Measurements from ENCODE around the gene ARID5B.

The ARID5B gene

DNA sequence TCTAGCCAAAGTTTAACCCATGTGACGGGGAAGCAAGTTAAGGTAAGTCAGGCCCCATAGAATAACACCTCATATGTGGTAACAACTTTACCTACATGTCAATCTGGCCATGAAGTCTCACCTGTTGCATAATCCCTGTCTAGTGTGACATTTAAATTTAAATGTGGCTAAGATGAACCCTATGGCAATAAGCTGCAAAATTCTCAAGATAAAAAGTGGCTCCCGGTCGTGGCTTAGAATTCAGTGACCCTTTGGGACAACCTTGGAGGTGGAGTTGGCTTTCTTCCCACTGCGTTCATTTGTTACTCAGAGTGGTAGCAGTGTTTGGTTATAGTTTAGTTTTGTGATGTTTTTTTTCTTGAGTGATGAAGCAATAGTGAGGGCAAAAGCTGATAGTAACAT lies 90.6 kb downstream of the ARID5B start:
- DNase-seq: no peak

DNA sequence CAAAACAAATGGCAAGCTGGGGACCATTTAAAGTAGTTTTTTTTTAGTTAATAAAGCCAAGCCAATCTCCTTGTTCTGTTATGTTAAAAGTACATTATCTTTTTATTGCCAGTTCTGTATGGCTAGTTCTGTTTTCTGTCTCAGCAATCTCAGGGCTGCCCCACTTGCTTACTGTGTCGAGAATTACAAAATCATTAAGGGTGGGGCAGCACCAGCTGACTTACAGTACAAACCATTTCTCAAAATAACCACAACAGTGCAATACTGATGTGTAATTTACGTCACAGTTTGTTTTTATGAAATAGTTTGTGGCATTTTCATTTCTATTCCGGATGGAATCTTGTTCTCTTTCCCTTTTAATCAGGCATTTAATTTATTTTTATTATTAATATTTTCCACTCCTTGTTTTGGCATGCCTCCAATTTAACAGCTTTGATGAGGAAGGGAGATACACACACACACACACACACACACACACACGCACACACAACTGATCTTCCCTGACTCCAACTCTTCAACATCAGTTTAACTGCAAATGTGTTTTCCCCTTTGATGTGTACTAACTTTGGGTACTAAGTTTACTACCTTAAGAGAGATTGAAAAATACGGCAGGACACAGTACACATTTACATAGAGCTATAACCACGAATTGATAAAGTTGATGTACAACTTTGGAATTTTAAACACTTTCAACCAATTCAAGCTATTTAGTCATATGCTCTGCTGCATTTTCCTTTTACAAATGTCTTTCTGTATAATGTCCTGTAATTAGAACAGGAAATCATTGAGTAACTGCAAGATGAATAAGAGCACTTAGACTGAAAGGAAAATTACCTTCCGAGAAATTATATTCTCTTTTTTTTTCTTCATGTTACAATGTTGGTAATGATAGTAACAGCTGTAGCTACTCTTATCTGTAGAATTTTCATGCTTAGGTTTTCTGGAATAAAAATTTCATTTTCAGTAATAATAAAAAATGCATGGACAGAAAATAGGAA lies 91.5 kb downstream of the ARID5B start:
- peak; percentile 93 for DNase-seq

DNA sequence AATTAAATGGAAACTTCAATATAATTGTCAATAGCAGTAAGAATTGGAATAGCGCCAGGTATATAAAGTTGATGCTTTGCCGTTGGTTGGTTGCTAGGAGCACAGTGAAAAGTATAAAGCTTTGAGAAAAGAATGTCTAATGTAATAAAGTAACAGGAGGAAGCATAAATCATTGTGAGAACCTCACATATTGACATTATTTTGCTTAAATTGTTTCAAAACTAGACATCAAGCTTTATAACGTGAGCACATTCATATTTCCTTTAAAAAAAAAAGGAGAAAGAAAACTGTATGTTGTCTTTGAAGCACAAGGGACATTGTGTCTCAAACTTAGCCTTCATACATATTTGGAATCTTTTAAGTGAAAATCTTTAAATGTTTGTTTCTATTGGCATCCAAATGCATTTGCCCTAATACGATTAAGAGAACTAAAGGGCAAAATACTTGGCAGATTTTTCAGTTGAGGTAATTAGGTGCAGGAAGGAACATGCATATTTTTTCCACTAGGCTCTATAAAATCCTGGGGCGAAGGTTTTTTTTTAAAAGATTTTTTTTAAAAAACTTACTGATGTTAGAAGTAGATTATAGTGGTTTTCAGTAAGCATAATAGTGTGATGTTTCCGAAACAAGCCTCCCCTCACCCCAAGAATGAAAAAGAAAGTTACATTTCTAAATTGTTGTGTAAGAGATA lies 92.4 kb downstream of the ARID5B start:
- no peak for DNase-seq

DNA sequence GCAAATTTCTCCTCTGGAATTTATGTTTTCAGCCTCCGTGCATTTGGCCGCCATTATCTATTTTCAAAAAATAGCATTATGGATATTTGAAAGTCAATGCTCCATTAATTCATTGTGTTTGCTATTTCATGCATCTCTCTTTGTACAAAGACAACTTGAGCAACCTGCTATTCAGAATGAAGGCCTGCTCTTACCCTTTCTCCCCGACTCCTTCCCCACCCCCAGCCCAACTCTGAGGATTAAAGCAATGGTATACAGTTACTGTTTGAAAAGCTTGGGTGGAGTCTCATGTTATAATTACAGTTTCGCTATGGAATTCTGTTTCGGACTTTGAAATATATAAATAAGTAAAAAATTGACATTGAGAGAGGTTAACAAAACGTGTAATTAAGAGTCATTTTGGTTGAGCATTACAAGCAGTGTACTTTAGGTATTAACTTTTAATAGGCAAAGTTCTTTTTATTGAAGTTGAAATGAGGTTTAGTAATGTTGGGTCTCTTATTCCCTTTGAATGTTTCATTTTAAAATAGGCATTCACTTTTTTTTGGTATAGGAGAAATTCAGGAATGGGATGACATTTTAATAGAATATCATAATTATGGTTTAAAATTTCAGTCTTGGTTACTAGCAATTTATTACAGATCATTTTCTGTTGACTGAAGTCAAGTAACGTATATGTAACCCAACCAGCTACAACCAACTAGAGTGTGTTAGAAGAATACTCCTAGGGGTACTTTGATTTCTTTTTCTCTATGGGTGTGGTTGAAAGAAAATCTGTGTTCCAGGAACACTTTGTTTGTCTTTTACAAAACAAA lies 93.1 kb downstream of the ARID5B start:
- DNase-seq: no peak

DNA sequence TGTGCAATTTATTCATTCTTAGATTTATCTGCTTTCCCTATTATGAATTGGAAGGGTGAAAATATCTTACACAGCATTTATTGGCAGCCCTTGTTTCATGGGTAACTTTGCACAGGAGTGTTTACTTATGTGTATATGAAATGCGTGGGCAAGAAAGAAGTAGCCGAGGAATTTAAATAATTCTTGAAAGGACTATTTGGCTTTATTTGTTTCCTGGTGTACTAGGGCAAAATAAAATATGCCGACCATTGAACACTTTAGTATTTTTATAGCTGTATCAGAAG lies 93.7 kb downstream of the ARID5B start:
- no peak for DNase-seq

DNA sequence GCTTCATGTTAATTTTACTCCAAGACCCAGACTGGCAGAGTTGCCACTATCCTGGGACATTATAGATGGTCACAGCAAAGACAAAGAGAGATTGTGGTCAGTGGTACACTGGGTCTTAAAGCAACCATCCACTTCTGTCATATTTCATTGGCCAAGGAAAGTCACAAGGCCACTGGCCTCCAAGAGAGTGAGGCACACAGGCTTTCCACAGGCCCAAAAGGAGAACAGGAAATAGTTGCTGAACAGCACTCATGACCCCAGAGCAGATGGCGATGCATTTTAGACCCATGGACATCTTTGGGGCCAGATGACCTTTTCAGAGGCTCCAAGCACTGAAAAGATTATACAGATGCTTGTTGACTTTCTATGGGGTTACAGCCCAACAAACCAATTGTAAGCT lies 97.4 kb downstream of the ARID5B start:
- DNase-seq: no peak

DNA sequence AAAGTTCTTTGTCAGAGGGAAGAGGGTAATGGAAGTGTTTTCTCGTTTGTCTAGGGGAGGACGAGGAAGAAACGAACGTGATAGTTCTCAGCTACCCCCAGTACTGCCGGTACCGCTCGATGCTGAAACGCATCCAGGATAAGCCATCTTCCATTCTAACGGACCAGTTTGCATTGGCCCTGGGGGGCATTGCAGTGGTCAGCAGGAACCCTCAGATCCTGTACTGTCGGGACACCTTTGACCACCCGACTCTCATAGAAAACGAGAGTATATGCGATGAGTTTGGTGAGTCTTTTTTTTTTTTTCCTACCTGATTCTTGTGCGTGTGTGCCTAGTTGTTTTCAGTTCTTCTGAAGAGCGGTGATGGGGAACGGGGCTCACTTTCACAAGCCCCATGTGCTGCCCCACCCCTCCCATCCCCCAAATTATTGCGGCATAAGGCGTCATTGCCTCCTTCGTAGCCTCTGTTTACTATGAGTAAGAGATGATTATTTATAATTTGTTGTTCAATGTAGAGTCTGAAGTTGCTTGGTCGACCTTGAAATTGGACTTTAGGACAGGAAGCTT lies 98.6 kb downstream of the ARID5B start:
- no peak for DNase-seq

DNA sequence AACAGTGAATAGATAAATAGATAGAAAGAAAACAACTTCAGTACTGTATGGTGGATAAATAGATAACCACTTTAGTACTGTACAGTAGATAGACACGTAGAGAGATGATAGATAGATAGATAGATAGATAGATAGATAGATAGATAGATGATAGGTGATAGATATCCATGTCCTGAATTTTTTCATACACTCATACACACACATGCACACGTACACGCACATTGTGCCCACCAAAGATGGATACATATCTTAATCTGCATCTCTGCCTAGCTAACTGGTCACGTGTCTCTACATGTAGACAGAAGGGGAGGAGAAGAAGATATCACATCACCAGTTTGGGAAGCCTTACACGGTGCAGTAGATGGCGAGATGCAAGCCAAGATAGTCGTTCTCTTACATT lies 99.2 kb downstream of the ARID5B start:
- DNase-seq: no peak

DNA sequence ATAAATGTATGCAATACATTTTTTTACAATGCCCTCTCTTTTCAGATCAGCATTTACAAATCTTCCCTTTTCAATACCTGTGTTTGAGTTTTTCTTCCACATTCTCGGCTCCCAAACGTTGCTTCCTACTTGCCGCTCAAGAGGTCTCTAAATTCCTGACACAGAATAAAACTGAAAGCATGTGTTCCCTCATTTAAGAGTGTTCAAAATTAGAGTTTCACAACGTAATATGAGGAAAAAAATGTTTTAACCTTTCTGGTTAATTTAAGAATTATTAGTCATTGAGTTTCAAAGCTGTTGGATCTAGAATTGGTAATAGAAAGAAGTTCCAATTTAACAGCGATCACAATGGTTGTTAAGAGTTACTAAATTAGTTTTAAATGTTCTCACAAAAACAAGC lies 100.4 kb downstream of the ARID5B start:
- no peak for DNase-seq

DNA sequence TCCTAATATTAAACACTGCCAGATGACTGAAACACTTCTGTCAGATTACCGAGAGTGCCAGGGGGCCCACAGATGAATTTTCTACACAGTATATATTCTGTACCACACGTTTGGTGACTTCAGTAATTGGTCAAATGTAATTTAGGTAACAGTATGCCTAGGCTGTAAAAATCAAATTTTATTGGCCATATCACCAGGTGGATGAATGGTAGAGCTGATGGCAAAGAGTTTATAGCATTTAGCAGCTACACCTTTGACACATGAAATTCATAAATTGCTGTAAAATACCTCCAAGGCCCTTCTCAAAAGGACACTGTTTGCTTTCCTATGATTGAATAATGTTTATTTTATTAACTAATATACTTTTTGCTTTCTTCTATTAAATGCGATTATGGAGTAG lies 101.3 kb downstream of the ARID5B start:
- DNase-seq: no peak

DNA sequence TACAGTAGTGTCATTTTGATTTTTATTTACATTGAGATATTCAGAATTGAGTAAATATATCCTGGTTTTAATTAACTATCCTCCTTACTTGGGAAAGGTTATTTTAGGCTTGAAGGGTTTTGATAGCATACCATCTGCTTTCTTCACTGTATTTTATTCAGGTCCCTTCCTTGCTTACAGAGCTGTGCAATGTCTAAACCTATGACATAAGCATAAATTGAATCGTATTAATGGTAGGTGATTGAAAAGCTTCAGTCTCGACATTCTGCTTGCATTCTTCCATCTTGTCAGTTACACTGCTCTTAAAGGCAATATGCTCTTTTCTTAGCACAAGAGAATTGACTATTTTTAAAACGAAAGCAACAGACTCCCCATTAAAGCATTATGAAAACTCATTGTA lies 102.5 kb downstream of the ARID5B start:
- no peak for DNase-seq

DNA sequence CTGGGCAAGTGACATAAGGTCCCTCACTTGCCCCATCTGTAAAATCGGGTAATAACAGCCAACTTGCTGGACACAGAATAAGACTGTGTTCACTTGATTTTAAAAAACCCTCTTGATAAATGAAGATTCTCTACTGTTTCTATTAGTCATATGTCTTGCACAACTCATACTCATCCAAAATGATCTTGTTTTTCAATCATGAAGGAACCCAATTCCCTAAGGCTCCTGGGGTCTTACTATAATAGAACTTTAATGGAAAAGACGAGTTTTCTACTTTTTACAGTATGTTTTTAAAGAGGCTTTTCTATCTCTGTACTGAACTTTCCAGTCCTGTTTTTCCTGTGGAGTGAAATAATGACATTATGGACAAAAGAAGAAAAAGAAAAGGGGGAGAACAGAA lies 103.8 kb downstream of the ARID5B start:
- DNase-seq: no peak

DNA sequence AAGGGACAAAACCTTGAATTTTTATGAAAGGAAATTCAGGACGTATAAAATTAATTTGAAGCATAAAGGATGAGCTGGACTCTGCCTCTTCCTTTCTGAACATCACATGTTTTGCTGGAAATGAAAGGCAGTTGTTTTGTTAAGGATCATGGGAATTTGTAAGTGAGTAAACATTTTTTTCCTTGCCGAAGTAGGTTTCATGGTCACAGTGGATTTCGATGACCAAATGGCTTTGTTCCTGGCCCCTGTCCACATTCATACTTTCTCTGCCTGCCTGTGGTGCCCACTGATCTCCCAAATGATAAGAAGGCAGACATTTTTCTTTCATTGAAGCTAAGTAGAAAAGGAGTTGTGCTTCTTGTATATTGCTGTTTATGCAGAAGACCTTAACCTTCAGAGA lies 104.2 kb downstream of the ARID5B start:
- DNase-seq: no peak

DNA sequence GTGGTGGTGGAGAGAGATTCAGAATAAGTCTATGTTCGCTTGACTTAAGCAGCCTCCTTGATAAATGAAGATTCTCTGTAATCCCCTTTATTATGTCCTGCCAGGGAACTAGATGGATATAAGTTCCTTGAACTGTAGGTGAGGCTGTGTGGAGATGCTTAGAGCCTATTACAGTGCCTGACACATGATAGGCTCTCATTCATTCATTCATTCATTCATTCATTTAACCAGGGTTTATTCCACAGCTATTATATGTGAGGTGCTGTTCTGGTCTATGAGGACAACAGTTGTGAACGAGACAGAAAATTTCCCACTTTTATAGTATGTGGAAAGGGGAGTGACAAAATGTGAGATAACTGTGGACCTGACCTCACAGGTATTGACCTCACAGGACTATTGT lies 105.6 kb downstream of the ARID5B start:
- no peak for DNase-seq

DNA sequence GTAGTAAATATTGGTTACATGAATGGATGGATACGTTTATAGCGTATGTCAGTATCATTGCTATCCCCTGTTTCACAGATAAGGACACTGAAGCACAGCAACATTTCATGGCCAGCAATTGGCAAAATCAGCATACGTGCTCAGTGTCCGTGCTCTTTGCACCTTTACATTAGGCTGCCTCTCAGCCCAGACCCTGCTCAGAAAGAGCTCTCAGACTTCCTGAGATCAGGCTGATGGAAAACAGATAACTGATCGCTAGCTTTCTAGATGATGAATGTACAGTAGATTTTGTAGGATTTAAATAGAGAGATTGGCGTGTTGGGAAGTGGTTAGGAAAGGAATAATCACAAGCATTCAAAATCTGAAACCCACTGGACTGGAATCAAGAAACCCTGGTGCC lies 106.7 kb downstream of the ARID5B start:
- no peak for DNase-seq

DNA sequence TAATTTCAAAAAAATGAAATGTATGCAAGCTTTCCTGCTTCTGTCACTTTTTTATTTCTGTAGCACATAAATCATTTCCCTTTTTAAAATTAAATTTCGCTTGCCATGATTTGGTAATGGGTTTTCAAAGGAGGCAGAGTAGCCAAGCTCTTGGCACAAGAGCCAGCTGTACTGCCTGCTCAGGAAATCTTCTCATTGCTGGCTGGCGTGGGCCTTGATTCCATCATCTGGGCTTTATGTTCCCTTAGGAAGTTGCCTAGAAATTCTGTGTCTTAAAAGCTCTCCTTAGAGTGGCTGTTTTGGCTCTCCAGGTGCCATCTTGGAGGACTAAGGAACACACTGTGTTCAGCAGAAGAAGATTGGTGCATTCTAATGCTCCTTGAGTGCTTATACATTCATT lies 107.4 kb downstream of the ARID5B start:
- DNase-seq: no peak

DNA sequence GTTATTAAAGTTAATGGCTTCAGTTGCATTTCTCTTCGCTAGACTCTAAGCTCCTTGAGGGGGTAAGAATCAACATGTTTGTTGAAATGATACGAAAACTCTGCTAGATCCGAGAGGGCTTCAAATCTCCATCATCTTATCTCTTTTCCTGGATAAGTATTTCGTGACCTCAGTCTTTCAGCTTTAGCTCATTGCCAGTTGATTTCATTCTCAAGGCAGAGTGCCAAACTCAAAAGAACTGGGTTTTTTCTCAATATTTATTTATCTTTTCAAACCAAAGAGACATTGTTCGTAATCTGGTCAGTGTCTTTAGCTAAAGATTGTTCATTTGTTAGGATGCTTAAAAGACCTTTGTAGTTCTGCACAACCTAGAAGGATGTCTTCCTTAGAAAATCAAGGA lies 108.9 kb downstream of the ARID5B start:
- no peak for DNase-seq

DNA sequence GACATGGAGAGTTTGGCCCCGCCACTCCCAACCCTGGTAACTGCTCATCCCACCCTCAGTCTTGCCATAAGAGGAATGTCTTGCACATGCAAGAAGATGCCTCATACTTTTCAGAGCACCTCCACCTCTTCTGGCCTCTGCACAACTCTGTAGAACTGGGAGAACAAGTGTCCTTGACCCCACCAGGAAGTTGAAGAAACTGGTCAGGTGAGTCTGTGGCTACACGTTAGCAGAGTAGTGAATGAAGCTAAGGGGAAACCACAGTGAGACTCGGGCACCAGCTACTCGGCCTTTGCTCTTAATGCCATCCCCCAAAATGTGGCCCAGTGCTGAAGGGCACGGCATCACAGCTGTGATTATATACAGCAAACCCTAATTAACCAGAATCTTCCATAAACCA lies 110.1 kb downstream of the ARID5B start:
- DNase-seq: no peak

DNA sequence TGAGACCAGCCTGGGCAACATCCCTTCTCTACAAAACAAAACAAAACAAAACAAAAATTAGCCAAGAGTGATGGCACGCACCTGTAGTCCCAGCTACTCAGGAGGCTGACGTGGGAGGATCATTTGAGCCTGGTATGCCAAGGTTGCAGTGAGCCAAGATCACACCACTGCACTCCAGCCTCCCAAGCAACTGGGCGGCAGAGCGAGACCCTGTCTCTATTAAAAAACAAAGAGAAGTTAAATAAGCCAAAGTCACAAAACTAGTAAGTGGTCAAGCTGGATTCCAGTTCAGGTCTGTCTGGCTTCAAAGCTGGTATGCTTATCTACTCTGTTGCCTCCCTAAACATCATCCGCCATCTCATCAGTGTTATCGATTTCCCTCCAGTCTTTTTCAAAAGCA lies 110.8 kb downstream of the ARID5B start:
- no peak for DNase-seq

DNA sequence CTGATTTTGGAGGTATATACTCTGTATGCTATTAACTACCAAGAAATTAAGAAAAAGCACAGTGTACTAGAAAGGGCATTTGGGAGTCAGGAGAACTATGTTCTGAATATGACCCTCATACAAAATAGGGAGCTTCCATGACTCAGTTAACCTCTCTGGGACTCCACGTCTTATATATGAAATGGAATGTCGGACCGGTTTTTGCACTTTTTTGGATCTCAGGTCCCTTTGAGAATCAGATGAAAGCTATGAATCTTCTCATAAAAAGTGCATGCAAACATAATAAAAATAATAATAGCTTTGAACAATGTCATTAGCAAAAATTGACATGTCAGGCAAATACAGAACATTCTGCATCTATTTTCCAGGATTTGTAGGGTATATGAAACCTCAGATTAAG lies 113.0 kb downstream of the ARID5B start:
- no peak for DNase-seq

DNA sequence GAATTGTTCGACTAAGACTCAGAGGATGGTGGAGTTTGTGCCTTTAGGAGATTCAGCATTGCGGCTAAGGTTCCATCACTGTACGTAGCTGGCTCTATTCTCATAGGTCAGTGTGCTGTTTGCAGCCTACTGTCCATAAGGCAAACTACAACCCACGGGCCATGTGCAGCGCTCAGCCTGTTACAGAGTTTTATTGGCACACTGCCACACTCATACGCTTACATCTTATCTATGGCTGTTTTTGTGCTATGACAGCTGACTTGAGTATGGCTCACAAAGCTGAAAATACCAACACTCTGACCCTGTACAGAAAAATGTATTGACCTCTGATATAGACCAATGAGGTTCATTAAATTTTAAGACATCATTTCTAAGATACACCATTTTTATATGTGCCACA lies 114.5 kb downstream of the ARID5B start:
- no peak for DNase-seq

DNA sequence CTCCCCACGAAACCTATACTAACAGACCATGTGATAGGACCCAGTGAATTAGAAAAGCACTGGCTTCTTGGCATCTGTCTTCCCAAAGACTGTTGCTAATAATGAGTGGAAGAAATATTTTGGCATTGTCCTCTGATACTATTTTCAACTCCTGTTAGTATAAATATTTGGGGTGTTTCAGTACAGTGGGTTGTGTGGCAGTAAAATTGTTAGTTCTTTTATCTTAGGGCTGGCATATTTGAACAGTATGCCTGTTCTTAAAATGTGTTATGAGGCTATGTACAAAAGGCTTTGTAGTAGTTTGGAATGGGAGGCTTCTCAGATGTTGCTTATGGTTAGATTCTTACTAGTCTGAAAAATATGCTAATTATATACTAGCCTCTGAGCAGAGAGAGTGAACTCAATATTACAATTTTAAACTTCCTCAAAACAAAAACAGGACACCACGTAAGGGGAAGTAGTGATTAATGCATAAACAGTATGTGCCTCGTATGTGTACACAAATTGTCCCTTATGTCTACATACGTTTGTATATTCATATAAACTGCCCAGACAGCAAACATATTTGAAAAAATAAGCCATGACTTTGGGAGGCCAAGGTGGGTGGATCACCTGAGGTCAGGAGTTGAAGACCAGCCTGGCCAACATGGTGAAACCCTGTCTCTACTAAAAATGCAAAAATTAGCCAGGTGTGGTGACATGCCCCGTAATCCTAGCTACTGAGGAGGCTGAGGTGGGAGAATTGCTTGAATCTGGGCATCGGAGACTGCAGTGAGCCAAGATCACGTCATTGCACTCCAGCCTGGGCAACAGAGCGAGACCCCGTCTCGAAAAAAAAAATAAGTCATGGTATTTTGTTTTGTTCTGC lies 115.4 kb downstream of the ARID5B start:
- no peak for DNase-seq
